HG03565 (cell line): Measurements from ENCODE around the gene MAP3K3.
A peak's percentile ranks its signal among the peaks of the same experiment; 100 is the strongest.

Experiments used
- ATAC-seq: cut with Tn5 transposase; IDR thresholded peaks from one replicate; pipeline ENCODE4 v1.9.1; 2021; ENCODE audit warnings: mild to moderate bottlenecking, moderate library complexity; ENCODE audit not compliant: unreplicated experiment

Gene MAP3K3

DNA sequence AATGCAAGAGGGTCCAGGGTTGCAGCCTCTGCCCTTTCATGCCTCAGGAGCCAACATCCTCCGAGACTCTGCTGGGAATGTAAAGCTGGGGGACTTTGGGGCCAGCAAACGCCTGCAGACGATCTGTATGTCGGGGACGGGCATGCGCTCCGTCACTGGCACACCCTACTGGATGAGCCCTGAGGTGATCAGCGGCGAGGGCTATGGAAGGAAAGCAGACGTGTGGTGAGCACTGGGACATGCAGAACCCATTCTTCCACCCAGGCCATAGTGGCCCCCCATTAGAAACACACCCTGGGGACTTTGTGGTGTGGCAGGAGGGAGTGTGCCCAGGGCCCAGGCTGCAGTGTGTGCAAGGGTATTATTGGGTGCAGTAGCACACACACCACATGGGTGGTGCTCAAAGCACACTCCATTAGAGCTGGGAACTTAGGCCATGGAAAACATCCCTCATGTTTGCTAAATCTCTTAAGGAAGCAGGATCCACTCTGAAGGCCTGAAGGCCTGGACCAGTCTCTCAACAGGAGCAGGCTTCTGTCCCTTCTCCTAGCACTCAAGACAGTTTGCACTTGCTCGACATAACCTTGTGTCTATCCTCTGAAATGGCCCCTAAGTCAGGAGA, 70.1 kb downstream of the MAP3K3 start:
- no peak for ATAC-seq

DNA sequence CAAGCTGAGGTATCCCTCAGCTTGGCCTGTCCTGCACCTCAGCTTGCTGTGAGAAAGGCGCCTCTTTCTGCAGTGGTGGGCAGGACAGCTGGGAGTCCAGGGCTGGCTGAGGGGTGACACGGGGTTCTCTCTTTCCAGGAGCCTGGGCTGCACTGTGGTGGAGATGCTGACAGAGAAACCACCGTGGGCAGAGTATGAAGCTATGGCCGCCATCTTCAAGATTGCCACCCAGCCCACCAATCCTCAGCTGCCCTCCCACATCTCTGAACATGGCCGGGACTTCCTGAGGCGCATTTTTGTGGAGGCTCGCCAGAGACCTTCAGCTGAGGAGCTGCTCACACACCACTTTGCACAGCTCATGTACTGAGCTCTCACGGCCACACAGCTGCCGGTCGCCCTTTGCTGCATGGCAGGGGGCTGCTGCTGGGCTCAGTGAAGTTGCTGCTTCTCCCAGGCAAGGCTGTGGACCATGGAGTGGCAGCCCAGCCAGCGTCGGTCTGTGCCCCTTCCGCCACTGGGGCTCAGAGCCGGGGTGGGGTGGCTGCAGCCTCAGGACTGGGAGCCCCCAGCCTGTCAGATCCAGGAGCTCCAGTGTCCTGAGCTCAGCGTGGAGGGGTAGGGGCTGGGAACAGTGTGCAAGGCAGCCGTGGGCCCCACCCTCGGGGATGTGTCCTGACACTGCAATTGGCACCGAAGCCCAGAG, 71.3 kb downstream of the MAP3K3 start:
- no peak for ATAC-seq

DNA sequence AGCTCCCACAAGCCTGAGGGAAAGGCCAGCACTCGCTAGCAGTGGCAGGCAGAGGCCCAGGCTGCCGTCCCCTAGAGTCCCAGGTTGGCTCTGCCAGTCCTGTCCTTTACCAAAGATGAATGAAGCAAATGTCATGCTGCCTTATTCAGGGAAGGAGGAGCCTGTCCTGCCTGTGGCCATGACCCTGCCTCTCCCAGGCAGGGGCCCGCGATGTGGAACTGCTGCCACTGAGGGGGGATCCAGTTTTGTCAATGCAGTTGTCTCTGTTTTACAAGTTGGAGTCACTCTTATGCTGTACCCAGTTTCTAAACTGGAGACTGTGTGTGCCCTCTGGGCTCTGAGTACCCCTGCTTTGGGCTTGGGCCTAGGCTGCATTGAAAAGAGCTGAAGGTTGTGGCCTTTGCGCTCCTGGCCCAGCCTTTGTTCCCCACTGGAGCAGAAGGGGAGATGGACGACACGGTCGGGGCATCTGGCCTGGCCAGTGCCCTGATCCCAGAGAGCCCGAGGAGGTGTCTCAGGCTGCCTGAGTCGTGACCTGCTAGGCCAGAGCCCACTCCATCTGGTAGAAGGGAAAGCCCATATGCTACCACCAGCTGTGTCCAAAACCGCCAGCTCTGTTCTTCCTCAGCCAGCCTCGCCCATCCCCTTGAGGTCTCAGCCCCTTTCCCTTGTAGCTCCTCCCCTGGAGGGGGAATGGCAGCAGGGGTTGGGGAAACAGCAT, 72.2 kb downstream of the MAP3K3 start:
- ATAC-seq = no peak

DNA sequence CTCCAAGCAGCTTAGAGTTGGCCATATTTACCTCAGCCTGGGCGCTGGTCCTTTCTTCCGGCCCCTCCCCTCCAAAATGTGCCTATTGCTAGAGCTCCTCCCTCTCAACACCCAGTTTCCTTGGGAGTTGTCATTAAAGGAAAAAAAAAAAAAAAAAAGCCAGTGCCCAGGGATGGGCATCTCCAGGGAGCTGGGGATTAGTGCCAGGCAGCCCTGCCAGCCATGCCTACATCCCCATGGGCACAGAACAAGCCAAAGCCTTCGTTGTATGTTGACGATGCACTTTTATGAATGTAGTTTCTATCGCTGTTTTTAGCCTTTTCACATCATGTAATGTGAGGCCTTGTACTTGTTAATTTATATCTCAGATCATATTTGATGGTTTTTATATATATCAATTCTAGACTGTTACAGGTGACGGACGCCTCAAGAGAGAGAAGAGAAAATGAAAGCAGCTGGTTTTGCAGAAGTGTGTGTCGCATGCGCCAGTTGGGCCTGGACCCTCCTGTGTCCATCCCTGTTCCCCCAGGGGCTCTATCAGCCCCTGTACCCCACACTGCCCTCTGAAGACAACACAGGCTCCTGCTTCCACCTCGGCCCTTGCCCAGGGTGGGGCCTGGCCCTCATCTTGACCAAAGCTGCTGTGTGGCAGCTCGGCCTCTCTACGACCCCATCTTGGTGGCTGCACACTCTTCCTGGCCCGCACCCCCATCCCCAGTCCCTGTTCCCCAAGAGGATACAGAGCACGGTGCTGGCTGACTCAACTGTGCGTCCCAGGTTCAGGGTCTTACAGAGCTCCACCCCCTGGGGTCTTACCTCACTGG, 72.9 kb downstream of the MAP3K3 start:
- no peak for ATAC-seq

DNA sequence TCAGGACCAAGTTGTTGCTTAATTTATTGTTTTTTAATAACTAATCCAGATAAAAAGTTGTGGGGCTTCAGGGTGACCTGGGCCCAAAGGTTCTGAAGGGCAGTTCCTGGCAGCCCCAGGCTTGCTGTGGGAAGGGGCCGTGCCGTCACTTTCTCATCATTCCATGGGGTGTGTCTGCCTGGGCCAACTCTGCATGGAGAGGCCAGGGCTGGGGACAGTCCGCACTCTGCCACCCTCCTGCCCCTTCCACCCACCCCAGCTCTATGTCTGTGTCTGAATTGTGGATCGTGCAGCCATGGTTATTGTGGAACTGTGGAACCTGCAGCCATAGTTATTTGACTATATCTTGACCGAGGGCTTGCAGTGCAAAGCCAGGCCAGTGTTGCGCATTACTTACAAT, 73.7 kb downstream of the MAP3K3 start:
- no peak for ATAC-seq

DNA sequence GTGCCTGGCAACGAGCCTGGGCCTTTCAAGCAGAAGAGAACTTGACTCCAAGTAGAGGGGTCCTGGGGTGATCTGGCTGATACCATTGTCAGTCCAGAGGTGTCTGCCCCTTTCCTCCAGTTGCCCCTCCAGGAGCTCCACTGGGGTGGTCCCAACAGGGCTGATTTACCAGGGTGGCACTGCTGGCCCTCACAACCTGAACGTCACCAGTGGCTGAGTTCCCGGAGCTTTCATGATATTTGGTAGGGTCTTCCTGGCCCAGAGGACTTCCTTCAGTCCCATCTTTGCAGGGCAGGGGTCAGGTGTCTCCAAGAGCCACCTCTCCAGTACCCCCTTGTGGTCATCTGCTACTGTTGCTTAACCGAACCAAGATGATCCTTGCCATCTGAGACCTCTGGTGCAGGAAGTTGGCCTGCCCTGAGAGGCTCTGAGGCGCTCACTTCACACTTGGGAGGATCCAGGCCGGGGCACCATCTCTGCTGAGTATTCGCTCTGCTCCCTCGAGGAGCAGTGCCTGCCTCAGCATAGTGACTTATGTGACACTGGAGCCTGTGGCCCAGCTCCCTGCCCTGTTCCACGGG, 74.3 kb downstream of the MAP3K3 start:
- no peak for ATAC-seq

DNA sequence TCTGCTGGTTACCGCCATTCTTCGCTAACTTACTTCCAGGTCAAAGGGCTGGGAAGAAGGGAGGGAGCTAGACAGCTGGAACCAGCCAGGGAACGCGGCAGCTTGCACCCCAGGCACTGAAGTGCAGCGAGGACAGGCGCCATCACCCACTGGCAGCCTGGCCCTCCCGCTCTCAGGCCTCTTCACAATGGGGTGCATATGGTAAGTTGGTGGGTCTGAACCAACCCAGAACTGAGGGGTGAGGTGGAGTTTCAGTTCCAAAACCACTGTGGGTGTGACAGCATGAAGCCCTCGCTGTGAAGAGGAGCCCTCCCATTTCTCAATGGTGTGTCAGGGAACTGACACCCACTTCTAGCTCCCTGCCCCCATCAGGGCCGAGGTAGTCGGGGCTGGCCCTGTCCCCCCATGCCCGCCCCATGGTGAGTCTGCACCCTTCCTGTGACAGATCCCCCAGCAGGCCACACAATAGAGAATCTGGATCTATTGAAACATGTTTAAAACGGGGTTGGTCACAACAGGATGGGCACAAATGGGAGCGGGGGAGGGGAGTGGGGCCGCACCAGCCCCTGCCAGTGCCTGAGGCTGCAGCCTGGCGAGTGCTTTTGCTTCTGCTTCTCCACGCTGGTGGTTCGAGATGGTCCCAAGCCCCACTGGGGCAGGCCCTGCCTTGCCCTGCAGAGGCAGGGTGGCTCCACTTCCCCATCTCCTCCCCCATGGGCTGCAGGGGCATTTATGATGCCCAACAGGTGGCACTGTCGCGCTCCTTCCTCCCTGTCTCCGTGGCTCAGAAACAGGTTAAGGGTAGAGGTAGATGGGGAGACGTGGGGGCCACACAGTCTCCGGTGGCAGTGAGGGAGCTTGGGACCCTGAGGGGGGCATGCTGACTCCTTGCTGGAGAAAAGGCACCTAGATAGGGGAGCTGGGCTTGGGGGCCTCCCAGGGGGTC, 75.4 kb downstream of the MAP3K3 start:
- peak; percentile 26 for ATAC-seq

DNA sequence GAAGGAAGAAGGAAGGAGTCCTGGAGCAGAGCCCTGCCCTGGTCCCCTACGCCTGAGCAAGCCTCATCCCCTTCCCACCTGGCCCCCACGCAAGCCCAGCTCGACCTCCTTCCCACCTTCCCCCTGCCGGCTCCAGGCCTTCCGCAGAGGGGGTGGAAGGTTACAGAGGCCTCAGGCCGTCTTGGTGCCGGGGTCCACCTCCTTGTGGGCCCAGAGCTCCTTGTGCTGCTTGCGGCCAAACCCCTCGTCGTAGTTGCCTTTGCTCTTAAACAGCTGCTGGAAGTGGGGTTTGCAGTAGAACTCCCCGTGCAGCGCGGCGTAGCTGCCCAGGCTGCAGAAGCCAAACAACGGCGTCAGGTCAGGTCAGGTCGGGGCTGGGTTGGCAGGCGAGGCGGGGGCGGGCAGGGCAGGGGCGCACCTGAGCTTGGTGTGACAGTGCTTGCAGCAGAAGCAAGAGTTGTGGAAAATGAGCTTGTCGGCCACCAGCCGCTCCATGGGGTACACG, 76.2 kb downstream of the MAP3K3 start:
- no peak for ATAC-seq

DNA sequence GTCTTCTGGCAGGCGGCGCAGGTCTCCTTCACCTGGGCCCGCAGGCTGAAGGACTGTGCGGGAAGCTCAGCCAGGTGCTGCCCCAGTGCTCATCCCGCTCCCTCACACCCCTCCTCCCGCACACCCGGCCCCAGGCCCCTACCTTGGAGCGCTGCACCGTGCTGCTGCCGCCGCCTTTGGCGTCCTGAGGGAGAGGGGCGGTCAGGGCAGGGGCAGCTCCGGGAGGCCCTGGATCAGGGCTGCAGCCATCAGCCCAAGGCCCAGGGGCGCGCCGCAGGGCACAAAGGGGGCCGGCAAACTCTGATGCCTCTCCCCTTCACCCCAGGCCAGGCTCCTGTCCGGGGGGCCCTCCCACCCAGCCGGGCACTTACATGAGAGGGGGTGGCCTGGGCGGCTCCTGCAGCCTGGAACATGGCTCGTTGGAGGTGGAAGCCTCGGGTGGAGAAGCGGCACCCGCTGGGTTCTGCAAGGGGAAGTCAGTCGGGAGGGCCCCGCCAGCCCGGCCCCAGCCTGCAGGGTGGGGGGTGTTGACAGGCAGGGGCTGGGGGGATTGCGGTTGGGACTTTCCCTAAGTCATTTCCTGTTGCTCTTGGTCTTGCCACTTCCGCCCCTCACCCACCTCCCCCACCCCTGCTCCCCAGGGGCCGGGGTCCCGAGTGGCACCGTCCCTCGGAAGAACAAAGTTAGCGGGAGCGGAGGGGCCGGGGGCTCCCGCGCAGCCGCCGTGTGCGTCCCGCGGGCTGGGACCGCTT, 76.8 kb downstream of the MAP3K3 start:
- no peak for ATAC-seq

DNA sequence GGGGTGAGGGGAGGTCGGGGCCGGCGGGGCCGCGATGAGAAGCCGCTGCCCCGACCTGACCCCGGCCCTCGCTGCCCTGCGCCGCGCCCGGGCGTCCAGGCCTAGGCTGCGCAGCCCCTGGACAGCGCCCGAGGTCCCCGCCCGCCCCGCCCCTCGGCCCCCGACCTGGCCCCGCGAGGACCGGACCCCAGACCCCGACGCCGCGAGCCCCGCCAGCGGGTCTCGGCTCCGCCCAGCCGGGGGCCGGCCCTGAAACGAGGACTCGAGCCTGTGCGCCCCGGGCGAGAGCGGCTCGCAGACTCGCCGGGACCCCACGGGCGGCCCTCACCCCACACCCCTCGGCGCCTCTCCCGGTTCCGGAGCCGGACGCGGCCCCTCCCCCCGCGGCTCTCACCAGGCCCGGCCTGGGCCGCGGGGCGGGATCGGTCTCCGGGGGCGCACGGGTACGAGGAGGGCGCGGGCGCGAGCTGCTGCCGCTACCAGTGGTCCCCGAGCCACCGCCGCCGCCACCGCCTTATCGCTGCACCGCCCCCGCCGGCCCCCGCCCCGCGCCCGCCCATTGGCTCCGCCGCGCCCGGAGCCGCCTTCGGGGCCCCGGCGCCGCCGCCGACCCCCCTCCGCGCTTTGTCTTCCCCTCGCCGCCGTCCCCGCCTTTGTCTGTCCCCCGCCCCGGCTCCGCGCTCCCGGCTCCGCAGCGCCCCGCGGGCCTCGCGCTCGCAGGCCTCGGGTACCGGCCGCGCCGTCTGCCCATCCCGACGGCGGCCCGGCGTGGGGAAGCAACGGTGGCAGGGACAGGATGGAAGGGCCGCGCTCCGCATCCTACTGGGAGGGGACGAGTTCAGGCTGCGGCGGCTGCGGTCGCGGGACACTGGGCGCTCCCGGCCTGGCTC, 77.7 kb downstream of the MAP3K3 start, which contains the start of gene LIMD2:
Gene LIMD2, minus strand, starts transcription at position 488 of the 890 bp plus-strand sequence. CDS start 827 bp downstream, outside the sequence.
- ATAC-seq = no peak

DNA sequence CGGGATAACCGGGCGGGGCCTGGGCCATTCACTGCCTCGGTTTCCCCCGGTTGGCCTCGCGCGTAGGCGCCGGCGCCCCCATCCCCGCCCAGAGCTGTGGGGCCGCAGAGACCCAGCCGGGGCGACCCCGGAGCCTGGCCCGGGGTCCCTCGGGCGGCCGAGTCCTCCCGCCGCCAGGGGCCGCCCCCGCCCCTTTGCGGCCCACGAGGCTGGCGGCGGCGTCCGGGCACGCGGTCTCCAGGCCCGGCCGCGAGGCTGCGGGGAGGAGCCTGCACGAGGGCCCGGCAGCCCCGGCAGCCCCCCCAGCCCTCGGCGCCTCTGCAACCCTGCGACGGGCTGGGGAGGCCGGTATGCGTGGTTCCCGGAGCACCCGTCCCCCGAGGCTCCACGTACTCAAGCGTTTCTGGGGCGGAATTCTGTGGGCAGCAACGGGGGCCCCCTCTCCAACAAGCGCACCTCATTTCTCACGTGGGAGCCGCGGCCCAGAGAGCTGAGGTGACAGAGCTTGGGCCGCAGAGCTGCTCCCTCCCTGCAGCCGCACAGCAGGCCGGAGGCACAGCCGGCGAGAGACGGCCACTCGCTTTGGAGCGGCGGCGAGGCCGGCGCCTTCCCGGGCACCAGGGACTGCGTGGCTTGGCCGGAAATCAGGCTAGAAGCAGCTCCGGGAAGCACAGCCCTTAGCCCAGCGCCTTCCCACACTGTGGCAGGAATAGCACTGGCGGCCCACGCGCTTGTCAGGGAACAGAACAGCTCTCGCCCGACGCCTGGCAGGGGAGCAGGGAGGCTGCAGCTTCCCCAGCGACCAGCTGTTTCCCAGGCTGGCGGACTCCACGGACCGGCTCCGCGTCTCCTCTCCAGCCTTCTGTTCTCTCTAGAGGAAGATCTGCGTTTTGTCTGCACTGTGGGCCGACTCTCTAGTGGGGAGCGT, 78.6 kb downstream of the MAP3K3 start:
- ATAC-seq = no peak

DNA sequence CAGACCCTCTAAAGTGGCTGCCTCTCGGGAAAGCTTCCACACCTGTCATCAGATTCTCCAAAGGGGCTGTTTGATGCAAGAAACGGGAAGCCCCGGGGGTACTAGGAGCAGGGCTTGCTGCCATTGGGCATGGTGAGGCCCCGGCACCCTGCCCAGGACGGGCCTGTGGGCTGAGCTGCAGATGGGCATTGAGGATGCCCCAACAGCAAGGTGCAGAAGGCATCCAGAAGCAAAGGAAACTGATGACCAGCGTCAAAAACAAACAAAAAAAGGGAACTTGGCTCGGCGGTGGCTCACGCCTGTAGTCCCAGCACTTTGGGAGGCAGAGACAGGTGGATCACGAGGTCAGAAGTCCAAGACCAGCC, 79.2 kb downstream of the MAP3K3 start:
- ATAC-seq = no peak

DNA sequence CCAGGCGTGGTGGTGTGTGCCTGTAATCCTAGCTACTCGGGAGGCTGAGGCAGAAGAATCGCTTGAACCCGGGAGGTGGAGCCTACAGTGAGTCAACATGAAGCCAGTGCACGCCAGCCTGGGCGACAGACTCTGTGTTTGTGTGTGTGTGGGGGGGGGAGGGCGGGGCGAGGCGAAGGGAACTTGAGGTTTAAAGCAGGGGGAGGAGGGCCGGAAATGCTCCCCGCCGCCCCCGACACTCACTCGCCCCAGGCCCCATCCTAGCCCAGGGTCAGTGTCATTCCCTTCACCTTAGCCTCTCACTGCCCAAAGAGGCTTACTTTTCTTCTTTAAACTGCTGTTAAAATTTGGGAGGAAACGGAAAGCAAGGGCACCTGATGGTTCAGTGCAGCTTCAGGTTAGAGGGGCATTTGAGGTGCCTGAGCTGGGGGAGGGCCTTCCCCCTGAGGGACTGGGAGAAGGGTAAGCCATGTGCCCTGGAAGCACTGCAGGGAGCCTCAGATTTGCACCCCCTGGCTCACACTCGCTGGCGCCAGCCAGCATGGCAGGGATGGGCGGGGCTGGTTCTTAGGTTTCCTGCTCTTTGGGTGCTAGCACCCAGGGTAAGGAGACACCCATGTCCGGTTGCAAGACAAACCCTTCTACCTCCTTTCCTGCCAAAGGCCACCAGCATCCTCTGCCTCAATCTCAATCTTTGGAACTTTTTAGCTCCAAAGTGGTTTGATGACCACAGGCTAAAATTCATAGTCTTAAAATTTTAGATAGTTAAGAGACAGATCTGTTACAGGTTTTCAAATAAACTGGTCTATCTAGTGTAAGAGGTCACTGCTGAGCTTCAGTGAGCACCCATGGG, 79.9 kb downstream of the MAP3K3 start:
- no peak for ATAC-seq

DNA sequence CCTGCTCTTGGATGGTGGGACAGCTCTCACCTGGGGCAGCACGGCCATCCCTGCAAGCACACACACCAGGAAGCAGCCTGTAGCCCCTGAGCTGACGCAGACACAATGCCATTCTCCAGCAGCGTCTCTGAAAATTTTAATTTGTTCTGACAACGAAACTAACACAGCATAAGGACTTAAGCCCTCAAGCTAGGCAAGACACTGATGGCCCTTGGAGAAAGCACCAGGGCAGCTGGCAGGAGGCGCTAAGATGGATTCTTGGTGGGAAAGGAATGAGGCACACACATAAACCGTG, 80.5 kb downstream of the MAP3K3 start:
- ATAC-seq = no peak

DNA sequence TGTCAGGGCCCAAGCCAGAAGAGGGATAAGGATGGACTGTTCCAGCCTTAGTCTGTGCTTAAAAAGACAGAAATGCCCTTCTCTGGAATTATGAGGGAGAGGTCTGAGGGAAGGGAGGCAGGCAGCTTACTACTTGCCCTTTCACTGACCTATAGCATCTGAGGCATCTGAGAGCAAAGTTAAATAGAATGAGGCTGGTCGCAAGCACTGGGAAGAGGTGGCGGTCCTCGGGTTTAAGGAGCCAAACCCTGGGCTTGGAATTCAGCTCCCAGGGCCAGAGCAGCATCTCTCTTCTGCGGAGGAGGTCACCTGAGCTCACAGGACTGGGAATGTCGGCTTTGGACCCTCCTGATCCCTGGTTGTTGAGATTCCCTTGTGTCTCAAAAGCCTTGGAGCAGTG, 80.8 kb downstream of the MAP3K3 start:
- no peak for ATAC-seq
